ENCODE data around the gene MGLL. TPM values are rescaled to one million over a fixed set of nuclear protein-coding genes. Genes with fewer than 3 reads are reported as not detected.

The MGLL gene
- total and polyA plus RNA-seq, 8 donors: 3.3 to 11.4 (median 6.6) TPM

- WGBS, 2 donors: 87 to 89% methylated on average over 12 of the region's 12 CpGs
- peak in 1 of 6 donors; percentile 35 for DNase-seq
- H3K9me3 ChIP-seq: no peaks in the 10 kb centered on the region
- TF ChIP-seq CTCF (IDR thresholded peaks at IDR 0.05): no peak
- H3K27me3 ChIP-seq: no peaks in the 10 kb centered on the region
- FAIRE-seq: no peak
- no peak overlapping the region for H3K4me3 ChIP-seq
- no peaks in the 10 kb centered on the region for H3K36me3 ChIP-seq
- no peak for ATAC-seq
- no peak overlapping the region for H3K27ac ChIP-seq
- intact Hi-C loops (cut with DNase I): no loop called here
- H3K4me1 ChIP-seq: peaks cover 0 to 2% (median 0%) of the 10 kb centered on the region in 3 donors
These were observed 49.2 kb downstream of the MGLL start for GRCh38 chr3:127772827-127773751.

- intact Hi-C loops (cut with DNase I): no loop called here
- no peak for ATAC-seq
- H3K27me3 ChIP-seq: no peaks in the 10 kb centered on the region
- no peak overlapping the region for H3K4me3 ChIP-seq
- no peak overlapping the region for H3K27ac ChIP-seq
- WGBS, 2 donors: 88 to 90% methylated on average over 5 of the region's 5 CpGs
- H3K4me1 ChIP-seq: peaks cover 0 to 2% (median 0%) of the 10 kb centered on the region in 3 donors
- no peaks in the 10 kb centered on the region for H3K9me3 ChIP-seq
- FAIRE-seq: no peak
- no peak for TF ChIP-seq CTCF (IDR thresholded peaks at IDR 0.05)
- no peaks in the 10 kb centered on the region for H3K36me3 ChIP-seq
- DNase-seq: peak in 1 of 6 donors; percentile 20
These were observed 50.0 kb downstream of the MGLL start for GRCh38 chr3:127772273-127772672.

GRCh38 chr3:127771746-127772145 is 50.6 kb downstream of the MGLL start:
- ATAC-seq: no peak

GRCh38 chr3:127770671-127771355 is 51.5 kb downstream of the MGLL start:
- H3K4me1 ChIP-seq: no peaks in the 10 kb centered on the region
- 91 to 92% methylated on average over 6 of the region's 6 CpGs for WGBS, 2 donors
- no peaks in the 10 kb centered on the region for H3K27me3 ChIP-seq
- H3K36me3 ChIP-seq: no peaks in the 10 kb centered on the region
- no peak overlapping the region for H3K4me3 ChIP-seq
- no peak for TF ChIP-seq CTCF (IDR thresholded peaks at IDR 0.05)
- H3K9me3 ChIP-seq: no peaks in the 10 kb centered on the region
- DNase-seq (peak in 1 of 6 donors; percentile 17), ATAC-seq (no peak), FAIRE-seq (no peak)
- intact Hi-C loops (cut with DNase I): no loop called here
- no peak overlapping the region for H3K27ac ChIP-seq

More at GRCh38 chr3:127771746-127772145, 50.6 kb downstream of the MGLL start:
- Histone ChIP-seq H3K4me3 (no peak overlapping the region), H3K4me1 (peaks cover 0 to 2% (median 0%) of the 10 kb centered on the region in 3 donors), H3K27ac (no peak overlapping the region), H3K9me3 (no peaks in the 10 kb centered on the region), H3K27me3 (no peaks in the 10 kb centered on the region), H3K36me3 (no peaks in the 10 kb centered on the region)
- WGBS, 2 donors: 84 to 93% methylated on average over 7 of the region's 7 CpGs
- TF ChIP-seq CTCF (IDR thresholded peaks at IDR 0.05): no peak
- intact Hi-C loops (cut with DNase I): no loop called here
- FAIRE-seq (no peak), DNase-seq (peak in 1 of 6 donors; percentile 1)

Data from pancreas (tissue), 10 donors.